Measurements from ENCODE around the gene MRPL33. TPM values are rescaled to one million over a fixed set of nuclear protein-coding genes. Genes with fewer than 3 reads are reported as not detected.
A peak's percentile ranks its signal among the peaks of the same experiment; 100 is the strongest.

Gene MRPL33
- total RNA-seq, 1 experiment from 2014 or later: 112 TPM

- Histone ChIP-seq H3K27me3 (ENCODE audit: low read length) (no peaks in the 10 kb centered on the region), H3K9ac (ENCODE audit: low read length) (no peak overlapping the region), H4K20me1 (ENCODE audit: insufficient read depth, low read depth, low read length) (no peaks in the 10 kb centered on the region), H3K27ac (ENCODE audit: low read length) (no peak overlapping the region), H3K36me3 (ENCODE audit: insufficient read depth, low read length) (no peaks in the 10 kb centered on the region), H3K4me2 (ENCODE audit: low read depth, low read length, poor library complexity, severe bottlenecking) (no peak overlapping the region), H3K9me3 (ENCODE audit: low read length) (no peaks in the 10 kb centered on the region), H3K9me2 (replicated peaks; ENCODE audit: insufficient read depth, low read length) (no peaks in the 10 kb centered on the region), H3K4me1 (ENCODE audit: low read length) (no peaks in the 10 kb centered on the region), H2AFZ (ENCODE audit: low read length) (no peak overlapping the region), H3K4me3 (ENCODE audit: low read length) (no peak overlapping the region), H3K79me2 (ENCODE audit: low read length) (no peaks in the 10 kb centered on the region)
- no peak for DNase-seq
Observed at GRCh38 chr2:27803046-27803445, 31.5 kb downstream of the MRPL33 start.

GRCh38 chr2:27804146-27804545 lies 32.6 kb downstream of the MRPL33 start:
- Histone ChIP-seq H3K27ac (ENCODE audit: low read length) (no peak overlapping the region), H3K36me3 (ENCODE audit: insufficient read depth, low read length) (no peaks in the 10 kb centered on the region), H3K79me2 (ENCODE audit: low read length) (no peaks in the 10 kb centered on the region), H3K9me3 (ENCODE audit: low read length) (no peaks in the 10 kb centered on the region), H3K4me3 (ENCODE audit: low read length) (no peak overlapping the region), H3K9me2 (replicated peaks; ENCODE audit: insufficient read depth, low read length) (no peaks in the 10 kb centered on the region), H3K27me3 (ENCODE audit: low read length) (no peaks in the 10 kb centered on the region), H2AFZ (ENCODE audit: low read length) (no peak overlapping the region), H3K9ac (ENCODE audit: low read length) (no peak overlapping the region), H4K20me1 (ENCODE audit: insufficient read depth, low read depth, low read length) (no peaks in the 10 kb centered on the region), H3K4me2 (ENCODE audit: low read depth, low read length, poor library complexity, severe bottlenecking) (no peak overlapping the region), H3K4me1 (ENCODE audit: low read length) (no peaks in the 10 kb centered on the region)
- no peak for DNase-seq

GRCh38 chr2:27805180-27805579 lies 33.7 kb downstream of the MRPL33 start:
- H3K9ac ChIP-seq (ENCODE audit: low read length): no peak overlapping the region
- DNase-seq: no peak
- H2AFZ ChIP-seq (ENCODE audit: low read length): no peak overlapping the region
- no peaks in the 10 kb centered on the region for H3K36me3 ChIP-seq (ENCODE audit: insufficient read depth, low read length)
- H3K4me2 ChIP-seq (ENCODE audit: low read depth, low read length, poor library complexity, severe bottlenecking): no peak overlapping the region
- no peak overlapping the region for H3K4me3 ChIP-seq (ENCODE audit: low read length)
- H3K9me3 ChIP-seq (ENCODE audit: low read length): no peaks in the 10 kb centered on the region
- H3K79me2 ChIP-seq (ENCODE audit: low read length): no peaks in the 10 kb centered on the region
- H3K27me3 ChIP-seq (ENCODE audit: low read length): no peaks in the 10 kb centered on the region
- no peaks in the 10 kb centered on the region for H4K20me1 ChIP-seq (ENCODE audit: insufficient read depth, low read depth, low read length)
- H3K4me1 ChIP-seq (ENCODE audit: low read length): no peaks in the 10 kb centered on the region
- H3K27ac ChIP-seq (ENCODE audit: low read length): no peak overlapping the region
- no peaks in the 10 kb centered on the region for H3K9me2 ChIP-seq (replicated peaks; ENCODE audit: insufficient read depth, low read length)

- Histone ChIP-seq H3K36me3 (ENCODE audit: insufficient read depth, low read length) (no peaks in the 10 kb centered on the region), H3K9me3 (ENCODE audit: low read length) (no peaks in the 10 kb centered on the region), H4K20me1 (ENCODE audit: insufficient read depth, low read depth, low read length) (no peaks in the 10 kb centered on the region), H3K4me1 (ENCODE audit: low read length) (no peaks in the 10 kb centered on the region), H2AFZ (ENCODE audit: low read length) (no peak overlapping the region), H3K4me2 (ENCODE audit: low read depth, low read length, poor library complexity, severe bottlenecking) (no peak overlapping the region), H3K9me2 (replicated peaks; ENCODE audit: insufficient read depth, low read length) (no peaks in the 10 kb centered on the region), H3K4me3 (ENCODE audit: low read length) (no peak overlapping the region), H3K79me2 (ENCODE audit: low read length) (no peaks in the 10 kb centered on the region), H3K27me3 (ENCODE audit: low read length) (peaks cover 2% of the 10 kb centered on the region; the same call in 1 of the 2 replicates), H3K9ac (ENCODE audit: low read length) (no peak overlapping the region), H3K27ac (ENCODE audit: low read length) (no peak overlapping the region)
- DNase-seq: no peak
Observed at GRCh38 chr2:27806311-27807059, 35.0 kb downstream of the MRPL33 start.

- peak; percentile 53 for DNase-seq
Observed at GRCh38 chr2:27807476-27807875, 36.0 kb downstream of the MRPL33 start.

GRCh38 chr2:27808418-27808817 lies 36.9 kb downstream of the MRPL33 start:
- Histone ChIP-seq H3K4me1 (ENCODE audit: low read length) (no peaks in the 10 kb centered on the region), H3K9me2 (replicated peaks; ENCODE audit: insufficient read depth, low read length) (no peaks in the 10 kb centered on the region), H2AFZ (ENCODE audit: low read length) (no peak overlapping the region), H3K27ac (ENCODE audit: low read length) (no peak overlapping the region), H3K27me3 (ENCODE audit: low read length) (peaks cover 2% of the 10 kb centered on the region; the same call in 1 of the 2 replicates), H3K79me2 (ENCODE audit: low read length) (no peaks in the 10 kb centered on the region), H3K9me3 (ENCODE audit: low read length) (no peaks in the 10 kb centered on the region), H3K36me3 (ENCODE audit: insufficient read depth, low read length) (no peaks in the 10 kb centered on the region), H3K4me2 (ENCODE audit: low read depth, low read length, poor library complexity, severe bottlenecking) (no peak overlapping the region), H4K20me1 (ENCODE audit: insufficient read depth, low read depth, low read length) (no peaks in the 10 kb centered on the region), H3K4me3 (ENCODE audit: low read length) (no peak overlapping the region), H3K9ac (ENCODE audit: low read length) (no peak overlapping the region)
- DNase-seq: no peak

More at GRCh38 chr2:27807476-27807875, 36.0 kb downstream of the MRPL33 start:
- no peaks in the 10 kb centered on the region for H3K9me2 ChIP-seq (replicated peaks; ENCODE audit: insufficient read depth, low read length)
- H3K4me3 ChIP-seq (ENCODE audit: low read length): no peak overlapping the region
- peaks cover 2% of the 10 kb centered on the region; the same call in 1 of the 2 replicates for H3K27me3 ChIP-seq (ENCODE audit: low read length)
- no peaks in the 10 kb centered on the region for H4K20me1 ChIP-seq (ENCODE audit: insufficient read depth, low read depth, low read length)
- no peak overlapping the region for H3K9ac ChIP-seq (ENCODE audit: low read length)
- H3K27ac ChIP-seq (ENCODE audit: low read length): no peak overlapping the region
- H3K9me3 ChIP-seq (ENCODE audit: low read length): no peaks in the 10 kb centered on the region
- H2AFZ ChIP-seq (ENCODE audit: low read length): no peak overlapping the region
- no peaks in the 10 kb centered on the region for H3K4me1 ChIP-seq (ENCODE audit: low read length)
- H3K4me2 ChIP-seq (ENCODE audit: low read depth, low read length, poor library complexity, severe bottlenecking): no peak overlapping the region
- no peaks in the 10 kb centered on the region for H3K79me2 ChIP-seq (ENCODE audit: low read length)
- no peaks in the 10 kb centered on the region for H3K36me3 ChIP-seq (ENCODE audit: insufficient read depth, low read length)

GRCh38 chr2:27808984-27809383 lies 37.5 kb downstream of the MRPL33 start:
- no peaks in the 10 kb centered on the region for H3K79me2 ChIP-seq (ENCODE audit: low read length)
- H3K4me3 ChIP-seq (ENCODE audit: low read length): no peak overlapping the region
- H3K27ac ChIP-seq (ENCODE audit: low read length): no peak overlapping the region
- H3K36me3 ChIP-seq (ENCODE audit: insufficient read depth, low read length): no peaks in the 10 kb centered on the region
- no peak overlapping the region for H2AFZ ChIP-seq (ENCODE audit: low read length)
- H3K4me2 ChIP-seq (ENCODE audit: low read depth, low read length, poor library complexity, severe bottlenecking): no peak overlapping the region
- no peaks in the 10 kb centered on the region for H4K20me1 ChIP-seq (ENCODE audit: insufficient read depth, low read depth, low read length)
- H3K9ac ChIP-seq (ENCODE audit: low read length): no peak overlapping the region
- DNase-seq: no peak
- peaks cover 2% of the 10 kb centered on the region; the same call in 1 of the 2 replicates for H3K27me3 ChIP-seq (ENCODE audit: low read length)
- H3K4me1 ChIP-seq (ENCODE audit: low read length): no peaks in the 10 kb centered on the region
- no peaks in the 10 kb centered on the region for H3K9me3 ChIP-seq (ENCODE audit: low read length)
- no peaks in the 10 kb centered on the region for H3K9me2 ChIP-seq (replicated peaks; ENCODE audit: insufficient read depth, low read length)

GRCh38 chr2:27809761-27810241 lies 38.3 kb downstream of the MRPL33 start:
- peaks cover 2% of the 10 kb centered on the region; the same call in 1 of the 2 replicates for H3K27me3 ChIP-seq (ENCODE audit: low read length)
- H2AFZ ChIP-seq (ENCODE audit: low read length): no peak overlapping the region
- no peaks in the 10 kb centered on the region for H3K79me2 ChIP-seq (ENCODE audit: low read length)
- H3K4me2 ChIP-seq (ENCODE audit: low read depth, low read length, poor library complexity, severe bottlenecking): no peak overlapping the region
- no peaks in the 10 kb centered on the region for H3K4me1 ChIP-seq (ENCODE audit: low read length)
- no peak overlapping the region for H3K9ac ChIP-seq (ENCODE audit: low read length)
- no peaks in the 10 kb centered on the region for H3K36me3 ChIP-seq (ENCODE audit: insufficient read depth, low read length)
- no peaks in the 10 kb centered on the region for H3K9me2 ChIP-seq (replicated peaks; ENCODE audit: insufficient read depth, low read length)
- no peak overlapping the region for H3K4me3 ChIP-seq (ENCODE audit: low read length)
- H3K27ac ChIP-seq (ENCODE audit: low read length): no peak overlapping the region
- DNase-seq: no peak
- no peaks in the 10 kb centered on the region for H3K9me3 ChIP-seq (ENCODE audit: low read length)
- no peaks in the 10 kb centered on the region for H4K20me1 ChIP-seq (ENCODE audit: insufficient read depth, low read depth, low read length)
